Osteocyte (in vitro differentiated cells): ENCODE measurements around the gene KAT2B. TPM values are rescaled to one million over a fixed set of nuclear protein-coding genes. Genes with fewer than 3 reads are reported as not detected.

Source experiments
- DNase-seq: peaks from one replicate; pipeline ENCODE4 v3.0.0; 2021; ENCODE audit warnings: mixed read lengths; ENCODE audit not compliant: unreplicated experiment; ENCODE audit errors: extremely low spot score
- H3K27ac Mint-ChIP-seq: one replicate; pipeline ENCODE4 v1.8.0; 2021; ENCODE audit warnings: mild to moderate bottlenecking, mixed read lengths; ENCODE audit not compliant: unreplicated experiment
- H3K27me3 Mint-ChIP-seq: one replicate; pipeline ENCODE4 v1.8.0; 2021; ENCODE audit warnings: mixed read lengths; ENCODE audit not compliant: unreplicated experiment
- H3K36me3 Mint-ChIP-seq: one replicate; pipeline ENCODE4 v1.8.0; 2021; ENCODE audit warnings: mixed read lengths; ENCODE audit not compliant: unreplicated experiment
- H3K4me1 Mint-ChIP-seq: one replicate; pipeline ENCODE4 v1.8.0; 2021; ENCODE audit warnings: mixed read lengths; ENCODE audit not compliant: unreplicated experiment
- H3K4me3 Mint-ChIP-seq: one replicate; pipeline ENCODE4 v1.8.0; 2021; ENCODE audit warnings: mild to moderate bottlenecking, moderate library complexity, mixed read lengths; ENCODE audit not compliant: unreplicated experiment
- H3K9me3 Mint-ChIP-seq: one replicate; pipeline ENCODE4 v1.8.0; 2021; ENCODE audit warnings: mixed read lengths; ENCODE audit not compliant: unreplicated experiment
- microRNA-seq: library from miRNA; unstranded; fragments of <30 nt; microRNA quantifications from one replicate; pipeline ENCODE4 v1.1.0, GENCODE V29; 2020; ENCODE audit not compliant: unreplicated experiment
- total RNA-seq: library from RNA; stranded (reverse); gene quantifications from 2 replicates; pipeline ENCODE4 v1.2.1, GENCODE V29; 2021
- TF ChIP-seq, protein P1 (sequence below): fragments of 200-600 bp; sonication (generic); IDR thresholded peaks from 2 replicates; pipeline ENCODE4 v1.5.0; 2021; ENCODE audit warnings: antibody characterized with exemption, mild to moderate bottlenecking, moderate library complexity

Gene KAT2B
- total RNA-seq, 1 donor from 2014 or later: 15.7 TPM

DNA sequence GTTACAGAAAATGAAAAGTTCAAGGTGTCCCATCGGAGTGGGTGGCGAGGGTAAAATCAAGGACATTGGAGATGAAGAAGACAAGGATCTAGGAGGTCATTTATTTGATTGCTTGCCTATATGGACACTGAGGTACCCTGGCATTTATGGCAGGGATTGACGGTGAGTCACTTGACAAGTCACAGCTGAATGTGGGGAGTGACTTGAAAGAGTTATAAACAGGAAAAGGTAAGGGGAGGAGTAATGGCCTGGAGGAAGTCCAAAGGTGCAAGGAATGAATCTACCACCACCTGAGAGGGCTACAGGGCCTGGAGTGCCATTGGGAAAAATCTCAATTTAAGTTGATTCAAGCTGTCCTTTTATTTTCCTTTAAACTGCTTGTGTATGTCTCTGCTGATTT is 157.5 kb downstream of the KAT2B start:
- Mint-ChIP-seq H3K36me3 (no peaks in the 10 kb centered on the region), H3K4me3 (no peak overlapping the region), H3K27ac (no peak overlapping the region), H3K4me1 (no peaks in the 10 kb centered on the region), H3K9me3 (no peaks in the 10 kb centered on the region), H3K27me3 (peaks cover 42% of the 10 kb centered on the region)
- TF ChIP-seq, protein P1, sequence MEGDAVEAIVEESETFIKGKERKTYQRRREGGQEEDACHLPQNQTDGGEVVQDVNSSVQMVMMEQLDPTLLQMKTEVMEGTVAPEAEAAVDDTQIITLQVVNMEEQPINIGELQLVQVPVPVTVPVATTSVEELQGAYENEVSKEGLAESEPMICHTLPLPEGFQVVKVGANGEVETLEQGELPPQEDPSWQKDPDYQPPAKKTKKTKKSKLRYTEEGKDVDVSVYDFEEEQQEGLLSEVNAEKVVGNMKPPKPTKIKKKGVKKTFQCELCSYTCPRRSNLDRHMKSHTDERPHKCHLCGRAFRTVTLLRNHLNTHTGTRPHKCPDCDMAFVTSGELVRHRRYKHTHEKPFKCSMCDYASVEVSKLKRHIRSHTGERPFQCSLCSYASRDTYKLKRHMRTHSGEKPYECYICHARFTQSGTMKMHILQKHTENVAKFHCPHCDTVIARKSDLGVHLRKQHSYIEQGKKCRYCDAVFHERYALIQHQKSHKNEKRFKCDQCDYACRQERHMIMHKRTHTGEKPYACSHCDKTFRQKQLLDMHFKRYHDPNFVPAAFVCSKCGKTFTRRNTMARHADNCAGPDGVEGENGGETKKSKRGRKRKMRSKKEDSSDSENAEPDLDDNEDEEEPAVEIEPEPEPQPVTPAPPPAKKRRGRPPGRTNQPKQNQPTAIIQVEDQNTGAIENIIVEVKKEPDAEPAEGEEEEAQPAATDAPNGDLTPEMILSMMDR: no peak
- DNase-seq: no peak

DNA sequence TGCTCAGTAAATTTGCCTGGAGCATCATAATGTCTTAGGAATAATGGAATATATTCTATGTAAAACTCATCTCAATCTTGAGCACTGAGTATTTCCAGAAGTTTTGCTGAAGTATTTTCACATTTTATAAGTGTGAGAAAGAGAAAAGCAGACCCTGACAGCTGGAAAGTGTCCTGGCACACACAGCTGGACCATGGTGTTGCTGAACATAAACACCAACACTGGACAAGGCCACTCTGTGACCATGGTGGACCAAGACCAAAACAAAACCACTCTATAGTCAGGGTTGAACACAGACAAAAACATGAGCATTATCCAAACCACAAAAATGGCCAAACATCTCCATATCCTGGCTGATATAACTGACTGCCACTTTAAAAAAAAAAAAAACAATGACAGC is 160.9 kb downstream of the KAT2B start:
- H3K9me3 Mint-ChIP-seq: no peaks in the 10 kb centered on the region
- H3K4me3 Mint-ChIP-seq: no peak overlapping the region
- no peak overlapping the region for H3K27ac Mint-ChIP-seq
- DNase-seq: no peak
- TF ChIP-seq, protein P1: no peak
- no peaks in the 10 kb centered on the region for H3K4me1 Mint-ChIP-seq
- H3K27me3 Mint-ChIP-seq: peaks cover 40% of the 10 kb centered on the region
- H3K36me3 Mint-ChIP-seq: no peaks in the 10 kb centered on the region

Small RNA genes within 50 kb of the gene (microRNA-seq; reads per million reads assigned to microRNA genes)
- not detected for gene MIR3135A

Other genes with a start within 250 kb of the KAT2B start
- gene EFHB, start 106.2 kb upstream of the KAT2B start, total RNA-seq: 1.8 and 2.7 TPM in 2 replicates
- gene RAB5A, start 93.3 kb upstream of the KAT2B start, total RNA-seq: 83.0 and 84.8 TPM in 2 replicates
- not detected in 2 replicates for gene PP2D1, start 28.2 kb upstream of the KAT2B start, total RNA-seq
- gene SGO1, start 145.8 kb downstream of the KAT2B start, total RNA-seq: 2.7 and 3.1 TPM in 2 replicates